NCI-H748 treated with DMSO at 0.1 percent for 48 hours (cell line): Measurements from ENCODE around the gene KRTAP4-3.
"Not testable (repeated sequence)": the region's sequence is repeated elsewhere in the genome, so short reads cannot be mapped to it uniquely, and the experiment has no call there.

ENCODE experiments used
- DNase-seq: peaks from one replicate; lab custom pipeline; 2025; lab: John Stamatoyannopoulos, UW

Gene KRTAP4-3

GRCh38 chr17:41117846-41118386 lies 50.1 kb downstream of the KRTAP4-3 start, which contains the start of gene KRTAP4-11:
Gene KRTAP4-11 (minus strand): TSS chr17:41118373. CDS start chr17:41118315, 58 bp downstream.
- not testable (repeated sequence) for DNase-seq
